NCI-H2227 (cell line): ENCODE results near the gene FBXO17.
"Not testable (repeated sequence)": the region's sequence is repeated elsewhere in the genome, so short reads cannot be mapped to it uniquely, and the experiment has no call there.

Experiments
- DNase-seq: peaks from one replicate; lab custom pipeline; 2025; ENCODE audit not compliant: unreplicated experiment; lab: John Stamatoyannopoulos, UW

The FBXO17 gene

DNA sequence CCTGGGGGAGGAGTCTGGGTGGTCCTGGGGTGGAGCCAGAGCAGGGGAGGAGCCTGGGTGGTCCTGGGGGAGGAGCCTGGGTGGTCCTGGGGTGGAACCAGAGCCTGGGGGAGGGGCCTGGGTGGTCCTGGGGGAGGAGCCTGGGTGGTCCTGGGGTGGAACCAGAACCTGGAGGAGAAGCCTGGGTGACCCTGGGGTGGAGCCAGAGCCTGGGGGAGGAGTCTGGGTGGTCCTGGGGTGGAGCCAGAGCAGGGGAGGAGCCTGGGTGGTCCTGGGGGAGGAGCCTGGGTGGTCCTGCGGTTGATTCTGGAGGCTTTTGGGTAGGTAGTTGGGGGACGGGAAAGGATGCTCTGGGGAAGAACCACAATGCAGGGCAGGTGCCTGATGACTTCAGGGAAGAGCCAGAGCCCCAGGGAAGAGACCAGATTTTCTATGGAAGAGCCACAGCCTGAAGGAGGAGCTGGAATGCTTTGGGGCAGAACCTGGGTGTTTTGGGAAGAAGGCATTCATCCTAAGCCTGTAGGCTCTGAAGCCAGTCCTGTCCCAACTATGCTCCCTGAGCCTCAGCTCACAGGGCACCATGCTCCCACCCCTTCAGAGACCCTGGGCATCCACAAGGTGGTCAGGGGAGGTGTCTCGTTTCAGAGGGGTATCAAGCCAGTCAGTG, 29.8 kb downstream of the FBXO17 start:
- DNase-seq = no peak

- peak; percentile 72 for DNase-seq
Observed at GRCh38 chr19:38944981-38945506, 30.5 kb downstream of the FBXO17 start.

GRCh38 chr19:38942471-38943181, 32.9 kb downstream of the FBXO17 start:
- DNase-seq = no peak

GRCh38 chr19:38941979-38942378, 33.6 kb downstream of the FBXO17 start:
- no peak for DNase-seq

DNA sequence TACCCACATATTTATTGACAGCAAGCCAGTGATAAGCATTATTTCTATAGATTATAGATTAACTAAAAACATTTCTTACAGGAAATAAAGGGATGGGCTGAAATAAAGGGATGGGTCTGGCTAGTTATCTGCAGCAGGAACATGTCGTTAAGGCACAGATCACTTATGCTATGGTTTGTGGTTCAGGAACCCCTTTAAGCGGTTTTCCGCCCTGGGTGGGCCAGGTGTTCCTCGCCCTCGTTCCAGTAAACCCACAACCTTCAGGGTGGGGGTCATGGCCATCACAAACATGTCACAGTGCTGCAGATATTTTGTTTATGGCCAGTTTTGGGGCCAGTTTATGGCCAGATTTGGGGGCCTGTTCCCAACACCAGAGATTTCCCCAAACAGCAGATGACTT, 34.1 kb downstream of the FBXO17 start:
- not testable (repeated sequence) for DNase-seq

DNA sequence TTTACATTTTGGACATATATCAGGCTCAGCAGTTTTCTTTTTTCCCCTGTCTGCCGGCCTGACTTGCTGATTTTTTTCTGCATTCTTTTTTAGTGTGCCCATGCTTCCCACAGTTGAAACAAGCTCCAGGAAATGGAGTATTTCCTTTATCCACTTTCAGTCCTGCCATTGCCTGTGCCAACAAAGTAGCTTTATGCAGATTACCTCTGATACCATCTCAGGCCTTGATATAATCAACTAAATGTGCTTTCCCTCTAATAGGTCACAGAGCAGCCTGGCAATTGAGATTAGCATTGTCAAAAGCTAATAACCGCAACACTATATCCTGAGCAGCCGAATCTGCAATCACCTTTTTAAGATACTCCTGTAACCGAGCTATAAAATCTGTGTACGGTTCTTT, 35.6 kb downstream of the FBXO17 start:
- DNase-seq = no peak

GRCh38 chr19:38933544-38933943, 42.0 kb downstream of the FBXO17 start:
- no peak for DNase-seq

GRCh38 chr19:38932425-38933179, 42.9 kb downstream of the FBXO17 start:
- DNase-seq = peak; percentile 73

GRCh38 chr19:38931521-38931793, 44.1 kb downstream of the FBXO17 start:
- no peak for DNase-seq

GRCh38 chr19:38930776-38931520, 44.6 kb downstream of the FBXO17 start, which contains the start of gene MRPS12:
Gene MRPS12, plus strand, starts transcription at chr19:38930944. Its CDS starts 351 bp downstream, at chr19:38931295.
- peak; percentile 100 for DNase-seq

- DNase-seq = peak; percentile 100
Observed at GRCh38 chr19:38929929-38930775, 45.4 kb downstream of the FBXO17 start, which contains the start of gene SARS2. Gene SARS2, minus strand, starts transcription at chr19:38930763. Its CDS starts 27 bp downstream, at chr19:38930736.

GRCh38 chr19:38928391-38929001, 47.0 kb downstream of the FBXO17 start:
- DNase-seq = no peak

GRCh38 chr19:38924388-38924787, 51.2 kb downstream of the FBXO17 start:
- no peak for DNase-seq

- DNase-seq = no peak
Observed at GRCh38 chr19:38922482-38922881, 53.1 kb downstream of the FBXO17 start.

DNA sequence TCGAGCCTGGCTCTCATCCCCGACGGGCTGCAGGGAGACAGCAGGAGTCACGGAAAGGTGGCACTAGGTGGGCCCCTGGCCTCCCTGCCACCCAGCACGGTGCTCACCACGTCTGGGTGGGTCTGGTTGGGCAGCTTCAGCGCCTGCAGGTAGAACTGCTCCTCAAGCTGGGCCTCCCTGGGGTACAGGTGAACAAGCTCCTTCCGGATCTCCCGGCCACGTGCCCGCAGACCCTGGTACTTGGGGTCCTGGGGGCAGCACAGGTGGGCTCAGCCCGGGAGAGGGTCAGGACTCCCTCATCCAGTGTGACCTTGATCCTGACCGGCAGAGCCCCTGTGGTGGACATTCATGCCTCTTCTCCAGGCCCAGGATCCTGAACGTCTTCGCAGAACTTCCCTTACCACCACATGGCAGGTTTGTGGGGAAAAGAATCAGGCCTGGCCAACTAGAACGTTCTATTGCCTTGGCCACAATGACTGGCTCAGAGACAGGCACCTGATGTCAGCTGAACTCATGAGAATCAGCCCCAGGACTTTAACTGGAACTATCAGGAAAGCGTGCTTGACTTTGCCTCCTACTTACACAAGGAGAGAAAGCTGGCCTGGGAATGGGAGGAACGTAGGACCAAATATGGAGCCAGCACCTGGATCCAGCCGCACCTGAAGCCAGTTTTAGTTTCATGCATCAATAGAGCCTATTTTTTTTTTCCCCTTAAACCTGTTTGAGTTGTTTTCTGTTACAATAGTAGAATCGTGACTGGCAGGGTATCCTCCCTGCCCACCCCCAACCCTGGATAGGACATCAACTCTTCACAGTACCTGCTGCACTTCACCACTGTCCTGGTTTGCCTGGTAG, 53.9 kb downstream of the FBXO17 start:
- no peak for DNase-seq

- DNase-seq = no peak
Observed at GRCh38 chr19:38920602-38921419, 54.7 kb downstream of the FBXO17 start.

DNA sequence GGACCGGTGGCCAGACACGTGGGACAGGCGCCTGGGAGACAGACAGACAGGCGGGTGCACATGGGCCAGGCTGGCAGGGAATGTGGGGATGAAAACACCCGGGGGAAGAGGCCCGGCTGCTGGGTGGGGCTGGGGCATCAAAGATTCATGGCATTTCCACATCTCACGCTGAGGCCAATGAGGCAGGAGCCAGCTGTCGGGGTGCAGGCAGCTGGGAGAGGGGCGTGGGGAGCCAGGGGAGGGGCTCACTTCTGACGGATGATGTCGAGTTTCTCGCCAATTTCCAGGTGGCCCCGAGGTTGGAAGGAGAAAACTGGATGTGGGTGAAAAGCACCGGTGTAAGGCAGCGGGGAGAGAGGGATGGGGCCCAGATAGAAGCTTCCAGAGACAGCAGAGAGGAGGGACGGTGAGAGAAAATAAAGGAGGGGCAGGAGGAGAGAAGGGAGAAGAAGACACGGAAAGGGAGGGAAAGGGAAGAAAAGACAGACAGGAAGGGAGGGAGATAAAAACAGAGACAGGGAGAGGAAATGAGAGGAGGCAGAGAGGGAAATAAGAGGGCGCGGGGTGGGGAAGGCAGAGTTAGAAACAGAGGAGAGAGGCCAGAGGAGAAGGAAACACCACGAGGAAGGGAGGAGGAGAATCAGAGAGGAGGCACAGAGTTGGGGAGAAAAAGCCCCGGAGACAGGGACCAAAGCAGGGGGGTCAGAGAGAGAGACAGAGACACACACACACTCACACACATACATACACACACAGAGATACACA, 55.5 kb downstream of the FBXO17 start:
- no peak for DNase-seq
